Tibial nerve (tissue), 3 donors: ENCODE measurements around the gene DGKI.

Source experiments
- CTCF ChIP-seq, 5 experiments: fragments of 200-600 bp in 3 of 5; fragments of 450-650 bp in 2 of 5; sonication (generic) in 3 of 5; IDR thresholded peaks; one replicate each; pipeline ENCODE4 v1.5.1; 2016 to 2019; ENCODE audit warnings: antibody characterized with exemption in 5 of 5, mild to moderate bottlenecking in 3 of 5, moderate library complexity in 2 of 5
- POLR2A ChIP-seq, 2 donors: fragments of 450-650 bp; IDR thresholded peaks; one replicate each; pipeline ENCODE4 v1.6.1; 2017; ENCODE audit warnings: antibody characterized with exemption in 2 of 2, mild to moderate bottlenecking in 2 of 2, moderate library complexity in 2 of 2

DNA sequence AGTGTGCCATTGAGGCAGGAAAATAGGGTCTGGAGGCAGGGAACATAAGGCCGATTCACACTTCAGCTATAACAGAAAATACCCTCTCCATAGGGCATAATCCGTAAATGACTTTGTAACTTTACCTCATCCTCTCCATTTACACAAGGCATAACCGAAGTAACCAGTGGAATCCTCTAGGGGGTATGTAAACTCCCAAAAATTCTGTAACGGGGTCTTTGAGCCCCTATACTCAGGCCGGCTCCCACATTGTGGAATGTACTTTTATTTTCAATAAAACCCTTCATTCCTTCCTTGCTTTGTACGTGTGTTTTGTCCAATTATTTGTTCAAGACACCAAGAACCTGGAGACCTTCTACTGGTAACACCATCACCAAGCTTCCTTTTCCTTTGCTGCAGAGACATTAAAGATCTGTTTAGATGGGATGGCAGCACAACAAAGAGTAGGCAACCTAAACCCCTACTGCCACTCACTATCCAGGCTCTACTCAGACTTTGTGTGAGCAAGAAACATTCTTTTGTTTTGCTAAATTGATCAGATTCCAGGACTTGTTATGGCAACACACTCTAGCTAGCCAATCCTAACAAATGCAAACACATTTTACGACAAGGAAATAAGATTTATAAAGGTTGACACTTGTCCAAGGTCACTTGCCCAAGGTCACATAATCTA is 99.3 kb downstream of the DGKI start:
- no peak for TF ChIP-seq POLR2A (IDR thresholded peaks at IDR 0.05)
- no peak for TF ChIP-seq CTCF (IDR thresholded peaks at IDR 0.05)
